Activated naive CD4-positive, alpha-beta T cell (primary cell): Measurements from ENCODE around the gene FAM120A.

Source experiments
- DNase-seq, 4 experiments: peaks; one replicate each; lab custom pipeline; 2025; lab: John Stamatoyannopoulos, UW

FAM120A gene

DNA sequence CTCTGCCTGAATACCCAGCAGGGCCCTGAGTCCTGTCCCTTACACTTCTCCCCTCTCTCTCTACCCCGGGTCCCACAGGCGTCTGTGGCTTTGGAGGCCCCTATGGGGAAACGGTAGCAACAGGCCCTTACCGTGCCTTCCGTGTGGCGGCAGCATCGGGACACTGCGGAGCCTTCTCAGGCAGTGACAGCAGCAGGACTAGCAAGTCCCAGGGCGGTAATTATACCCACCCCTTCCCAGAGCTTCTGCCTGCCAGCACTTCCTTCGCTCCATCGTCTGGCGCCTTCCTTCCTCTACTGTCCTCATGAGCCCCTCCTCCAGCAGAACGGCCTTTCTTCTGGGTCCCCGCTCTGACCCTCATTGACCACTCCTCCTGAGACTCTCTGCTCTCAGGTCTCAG lies 107.0 kb downstream of the FAM120A start:
- DNase-seq = no peak

DNA sequence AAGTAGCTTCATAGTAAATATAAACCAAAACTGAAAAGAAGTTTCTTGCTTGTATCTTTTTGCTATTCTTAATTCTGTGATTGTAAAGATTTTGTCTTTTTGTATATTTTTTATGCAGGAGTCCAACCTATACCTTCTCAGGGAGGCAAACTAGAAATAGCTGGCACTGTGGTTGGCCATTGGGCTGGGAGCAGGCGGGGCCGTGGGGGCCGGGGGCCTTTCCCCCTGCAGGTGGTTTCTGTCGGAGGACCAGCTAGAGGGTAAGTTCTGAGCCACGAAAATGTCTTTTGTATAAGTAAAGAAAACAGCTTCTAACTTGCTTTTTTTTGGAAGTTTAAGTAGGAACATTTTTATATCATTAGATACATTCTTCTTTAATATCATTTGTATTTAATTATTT lies 109.5 kb downstream of the FAM120A start:
- DNase-seq = no peak

DNA sequence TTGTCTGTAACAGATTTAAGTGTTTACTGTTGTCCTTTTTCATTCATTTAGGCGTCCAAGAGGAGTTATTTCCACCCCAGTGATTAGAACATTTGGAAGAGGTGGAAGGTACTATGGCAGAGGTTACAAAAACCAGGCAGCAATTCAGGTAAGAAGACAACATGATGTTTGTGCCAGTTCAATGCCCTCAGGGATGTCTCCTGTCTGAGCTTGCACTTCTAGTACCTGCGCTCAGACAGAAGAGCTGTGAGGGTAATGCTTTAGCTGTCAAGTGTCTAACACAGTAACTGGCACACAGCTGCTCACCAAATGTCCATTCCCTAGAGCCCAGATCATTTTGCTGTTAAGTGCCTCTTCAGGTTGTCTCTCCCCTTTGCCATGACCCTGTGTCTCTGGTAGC lies 110.7 kb downstream of the FAM120A start:
- DNase-seq = no peak

DNA sequence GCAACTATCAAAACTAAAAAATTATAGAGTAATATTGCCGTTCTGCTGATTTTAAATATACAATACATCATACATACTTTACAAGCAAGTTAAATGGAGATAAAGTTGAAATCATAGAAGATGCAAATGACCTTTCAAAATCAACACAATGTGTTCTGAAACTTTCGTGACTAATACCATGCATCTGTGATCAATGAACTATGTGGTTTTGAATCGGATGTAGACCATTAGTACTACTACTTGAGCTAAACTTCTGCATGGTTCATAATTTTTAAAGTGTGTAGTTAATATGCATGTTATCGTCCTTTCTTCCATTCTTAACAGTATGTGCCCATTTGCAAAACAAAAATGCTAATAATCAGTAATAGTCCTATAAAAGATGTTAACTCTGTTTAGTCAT lies 113.6 kb downstream of the FAM120A start:
- no peak for DNase-seq

DNA sequence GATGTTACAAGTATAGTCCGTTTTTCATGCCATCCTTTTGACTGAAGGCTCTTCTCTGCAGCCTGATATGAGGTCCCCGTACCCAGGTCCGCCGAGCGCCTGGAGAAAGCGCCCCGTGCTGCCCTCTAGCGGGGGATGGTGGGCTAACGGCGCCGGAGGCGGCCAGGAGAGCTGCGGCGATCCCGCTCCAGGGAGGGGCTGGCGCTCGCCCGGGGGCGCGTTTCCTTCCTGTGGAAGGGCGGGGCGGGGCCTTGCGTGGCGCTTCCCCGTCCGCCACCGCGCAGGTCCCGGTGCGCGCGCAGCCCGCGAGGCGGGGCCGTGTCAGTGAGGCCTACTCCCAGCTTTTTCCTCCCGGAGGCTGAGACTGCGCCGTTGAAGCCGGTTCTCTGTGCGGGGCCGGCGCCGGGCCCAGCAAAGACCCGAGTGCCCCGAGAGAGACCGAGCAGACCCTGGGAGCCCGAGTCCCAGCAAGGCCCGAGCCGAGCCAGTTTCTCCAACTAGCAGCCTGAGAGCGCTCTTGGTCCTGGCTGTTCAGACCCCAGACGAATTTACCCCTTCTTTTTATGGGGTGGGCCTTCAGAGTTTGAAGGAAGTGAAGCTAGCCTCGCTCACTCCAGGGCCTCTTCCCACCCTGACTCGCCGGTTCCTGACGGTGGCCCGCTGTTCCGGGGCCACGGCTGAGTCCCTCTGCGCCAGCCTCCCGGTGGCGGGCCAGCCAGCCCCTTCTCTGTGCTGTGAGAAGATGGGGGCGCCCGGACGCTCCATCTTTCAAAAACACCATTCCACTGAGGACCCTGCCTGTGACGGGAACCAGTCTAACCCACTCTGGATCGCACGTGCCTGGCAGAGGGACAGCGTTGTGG lies 115.2 kb downstream of the FAM120A start:
- peak; percentile 99 for DNase-seq

DNA sequence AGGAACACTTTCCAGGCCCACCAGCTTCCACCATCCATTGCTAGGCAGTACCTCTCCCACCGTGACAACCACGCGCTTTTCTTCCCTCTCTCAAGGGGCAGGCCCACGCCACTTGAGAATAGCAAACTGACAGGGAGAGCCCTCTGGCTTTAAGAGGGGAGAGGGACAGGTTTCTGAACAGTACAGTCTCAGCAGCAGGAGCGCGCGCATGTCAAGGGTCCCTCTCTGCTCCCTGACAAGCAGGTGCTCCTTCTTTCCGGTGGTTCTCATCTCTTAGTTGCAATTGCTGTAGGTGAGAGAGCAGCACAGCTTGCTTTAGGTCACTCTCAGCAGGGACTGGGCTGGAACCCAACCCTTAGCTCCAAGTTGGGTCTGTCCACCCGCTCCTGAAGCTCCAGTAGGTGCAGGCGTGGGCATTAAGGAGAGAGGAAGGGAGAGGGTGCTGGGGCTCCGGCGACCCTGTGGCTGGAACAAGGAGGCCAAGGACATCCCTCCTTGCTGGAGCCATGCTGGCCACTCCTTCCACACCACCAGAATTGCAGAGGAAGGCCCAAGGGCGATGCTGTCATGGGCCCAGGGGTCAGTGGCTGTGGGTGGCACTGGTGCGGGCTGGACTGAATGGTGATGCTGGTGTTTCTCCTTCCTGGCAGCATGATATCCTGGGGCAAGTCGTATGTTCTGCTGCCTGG lies 115.9 kb downstream of the FAM120A start:
- no peak for DNase-seq

DNA sequence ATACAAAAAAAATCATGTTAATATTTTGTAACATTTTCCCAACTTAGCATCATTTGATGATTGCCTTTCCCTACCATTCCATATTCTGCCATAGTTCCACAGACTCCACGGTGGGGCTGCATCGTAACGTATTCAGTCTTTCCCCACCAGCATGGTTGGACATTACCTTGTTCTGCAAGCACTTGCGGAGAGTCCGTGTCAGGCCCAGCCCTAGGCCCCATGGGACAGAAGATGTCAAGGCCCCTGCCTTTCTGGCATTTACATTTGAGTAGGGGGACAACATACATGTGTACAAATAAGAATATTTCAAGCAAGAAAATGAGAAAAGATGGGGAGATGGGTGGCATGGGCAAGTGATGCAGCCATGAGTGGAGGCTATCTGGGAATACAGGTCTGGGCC lies 116.7 kb downstream of the FAM120A start:
- no peak for DNase-seq

DNA sequence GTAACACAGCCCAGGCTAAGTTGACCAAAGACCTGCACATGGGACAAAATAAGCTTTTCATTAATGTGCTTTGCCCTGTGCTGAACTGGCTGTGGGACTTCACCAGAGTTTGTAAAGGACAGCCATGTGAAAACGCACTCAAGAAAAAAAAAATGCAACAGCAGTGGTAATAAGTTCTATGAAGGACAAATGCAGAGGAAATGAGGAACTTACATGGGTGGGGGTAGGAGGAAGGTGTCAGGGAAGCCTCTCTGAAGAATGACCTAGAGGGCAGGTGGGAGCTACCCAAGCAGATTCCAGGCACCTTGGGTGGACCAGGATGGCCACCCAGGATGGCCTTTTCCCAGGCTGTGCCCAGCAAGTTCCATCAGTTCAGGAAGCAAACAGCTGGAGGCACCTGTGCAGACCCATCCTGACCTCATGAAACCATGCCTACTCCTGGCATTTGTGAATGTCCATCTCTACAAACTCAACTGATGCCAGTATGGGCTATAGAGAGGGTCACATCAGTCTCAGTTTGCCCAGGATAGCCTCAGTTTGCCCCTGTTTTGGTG lies 118.2 kb downstream of the FAM120A start:
- DNase-seq = no peak

DNA sequence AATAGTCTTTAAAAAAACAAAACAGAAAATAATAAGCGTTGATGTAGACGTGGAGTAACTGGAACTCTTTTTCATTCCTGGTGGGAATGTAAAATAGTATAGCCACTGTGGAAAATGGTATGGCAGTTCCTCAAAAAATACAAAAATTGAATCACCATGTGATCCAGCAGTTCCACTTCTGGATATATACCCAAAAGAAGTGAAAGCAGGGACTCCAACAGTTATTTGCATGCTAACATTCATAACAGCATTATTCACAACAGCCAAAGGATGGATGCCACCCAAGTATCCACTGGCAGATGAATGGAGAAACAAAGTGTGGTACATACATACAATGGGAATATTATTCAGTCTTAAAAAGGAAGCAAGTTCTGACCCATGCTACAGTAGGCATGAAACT lies 120.7 kb downstream of the FAM120A start:
- DNase-seq = no peak

DNA sequence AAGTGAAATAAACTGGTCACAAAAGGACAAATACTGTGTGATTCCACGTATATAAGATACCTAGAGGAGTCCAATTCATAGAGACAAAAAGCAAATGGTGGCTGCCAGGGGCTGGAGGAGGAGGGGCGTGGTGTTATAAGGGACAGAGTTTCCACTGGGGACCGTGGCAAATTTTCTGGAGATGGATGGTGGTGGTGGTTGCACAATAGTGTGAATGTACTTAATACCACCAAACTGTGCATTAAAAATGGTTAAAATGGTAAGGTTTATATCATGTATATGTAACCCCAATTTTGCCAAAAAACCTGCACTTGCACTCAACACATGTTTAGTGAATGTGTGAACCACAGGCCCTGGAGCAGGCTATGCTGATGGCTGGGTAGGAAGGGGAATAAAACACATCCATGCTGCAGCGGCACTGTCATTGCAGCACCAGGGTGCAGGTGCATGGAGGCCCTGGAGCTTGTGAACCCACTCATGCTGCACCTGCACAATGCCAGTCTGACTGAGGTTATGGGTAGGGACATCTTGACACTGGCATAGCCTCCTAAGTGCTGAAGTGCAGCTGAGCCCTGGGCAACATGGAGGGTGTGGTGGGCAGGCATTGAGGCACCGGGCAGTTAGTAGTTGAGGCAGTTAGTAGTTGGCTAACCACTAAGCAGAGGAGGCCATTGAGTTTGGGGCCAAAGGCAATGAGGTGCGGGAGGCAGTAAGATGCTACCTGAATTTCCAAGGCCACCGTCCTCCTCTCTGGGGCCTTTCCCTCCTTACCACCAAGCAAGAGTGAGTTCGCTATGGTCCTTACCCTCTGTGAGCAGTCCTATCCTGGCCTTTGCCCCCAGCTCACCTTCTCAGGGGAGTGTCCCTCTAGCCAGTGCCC lies 121.4 kb downstream of the FAM120A start:
- no peak for DNase-seq

DNA sequence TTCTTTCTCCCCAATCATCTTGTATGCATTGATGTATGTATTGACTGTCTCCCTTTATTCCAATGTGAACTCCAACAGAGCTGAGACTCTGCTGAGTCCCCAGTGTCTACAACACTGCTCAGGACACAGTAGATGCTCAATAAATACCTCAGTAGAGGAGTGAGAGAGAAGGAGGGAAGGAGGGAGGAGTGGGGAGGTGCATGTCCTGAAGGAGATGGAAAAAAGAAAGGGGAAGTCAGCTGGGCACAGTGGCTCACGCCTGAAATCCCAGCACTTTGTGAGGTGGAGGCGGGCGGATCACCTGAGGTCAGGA lies 122.0 kb downstream of the FAM120A start:
- DNase-seq = no peak

DNA sequence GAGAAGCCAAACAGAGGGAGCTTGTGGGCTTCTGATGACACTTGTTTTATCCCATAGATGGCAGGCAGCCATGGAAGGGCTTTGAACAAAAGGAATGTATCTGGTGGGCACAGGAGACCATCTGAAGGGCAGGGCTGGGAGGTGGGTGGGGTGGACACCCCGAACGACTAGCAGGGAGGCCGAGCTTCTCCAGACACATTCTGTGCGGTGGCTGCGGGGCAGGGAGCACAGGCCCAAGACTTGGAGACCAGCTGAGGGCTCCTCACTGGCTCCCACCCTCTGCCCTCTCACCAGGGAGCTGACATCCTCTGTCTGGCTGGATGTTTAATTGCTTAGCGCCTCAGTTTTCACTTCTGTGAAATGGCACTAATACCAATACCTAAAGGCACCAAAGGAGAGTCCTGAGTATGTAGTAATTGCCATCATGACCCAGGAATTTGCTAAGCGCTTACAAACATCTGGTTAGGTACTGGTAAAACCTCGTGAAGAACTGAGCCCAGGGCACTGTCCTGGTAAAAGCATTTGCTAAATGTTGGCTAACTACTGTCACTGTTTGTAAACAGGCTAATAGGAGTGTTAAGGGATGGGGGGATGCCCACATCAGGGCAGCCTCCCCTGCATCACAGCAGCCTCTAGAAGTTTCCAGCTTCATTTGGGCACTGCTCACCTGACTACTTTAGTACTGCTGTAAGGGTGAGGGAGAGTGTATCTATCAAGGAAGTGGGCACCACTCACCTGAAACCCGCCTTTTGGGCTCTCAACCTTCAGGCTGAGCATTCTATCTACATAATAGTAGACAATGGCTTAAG lies 122.8 kb downstream of the FAM120A start:
- DNase-seq = no peak

DNA sequence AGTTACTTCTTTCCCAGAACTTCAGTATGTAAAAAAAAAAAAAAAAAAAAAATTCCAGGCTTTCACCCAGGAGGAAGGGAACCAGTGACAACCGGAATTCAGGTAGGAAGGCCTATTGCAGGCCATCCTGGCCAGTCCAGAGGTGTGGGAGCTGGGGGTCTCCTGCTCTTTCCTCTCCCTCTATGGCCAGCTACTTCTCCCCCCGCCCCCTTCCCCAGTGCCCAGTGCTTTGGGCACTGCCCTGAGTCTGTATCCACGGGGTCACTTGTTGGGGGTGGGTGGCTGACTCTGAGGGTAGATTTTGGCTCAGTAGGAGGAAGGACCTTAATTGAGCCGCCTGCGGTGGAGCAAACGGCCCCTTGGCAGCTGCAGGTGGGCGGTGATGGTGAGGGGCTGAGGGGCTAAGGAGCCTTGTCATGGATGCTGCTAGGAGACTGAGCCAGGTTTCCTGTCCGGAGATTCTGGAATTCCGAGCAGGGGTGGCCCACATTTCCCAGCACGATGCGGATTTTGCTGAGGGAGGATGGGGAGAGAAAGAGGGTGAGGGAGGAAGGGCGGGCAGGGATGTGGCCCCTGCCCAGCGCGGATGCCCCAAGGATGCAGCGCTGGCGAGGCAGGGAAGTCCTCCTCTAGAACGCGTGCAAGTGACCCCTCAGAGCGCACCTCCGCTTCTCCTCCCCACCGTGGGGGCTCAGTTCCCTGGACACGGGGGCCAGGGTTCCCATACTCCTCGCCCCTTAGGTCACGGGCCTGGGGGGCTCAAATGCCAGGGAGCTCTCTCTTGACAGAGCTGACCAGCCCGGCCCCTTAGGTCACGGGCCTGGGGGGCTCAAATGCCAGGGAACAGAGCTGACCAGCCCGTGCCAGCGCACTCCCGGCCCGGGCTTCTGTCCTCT lies 123.7 kb downstream of the FAM120A start:
- no peak for DNase-seq

DNA sequence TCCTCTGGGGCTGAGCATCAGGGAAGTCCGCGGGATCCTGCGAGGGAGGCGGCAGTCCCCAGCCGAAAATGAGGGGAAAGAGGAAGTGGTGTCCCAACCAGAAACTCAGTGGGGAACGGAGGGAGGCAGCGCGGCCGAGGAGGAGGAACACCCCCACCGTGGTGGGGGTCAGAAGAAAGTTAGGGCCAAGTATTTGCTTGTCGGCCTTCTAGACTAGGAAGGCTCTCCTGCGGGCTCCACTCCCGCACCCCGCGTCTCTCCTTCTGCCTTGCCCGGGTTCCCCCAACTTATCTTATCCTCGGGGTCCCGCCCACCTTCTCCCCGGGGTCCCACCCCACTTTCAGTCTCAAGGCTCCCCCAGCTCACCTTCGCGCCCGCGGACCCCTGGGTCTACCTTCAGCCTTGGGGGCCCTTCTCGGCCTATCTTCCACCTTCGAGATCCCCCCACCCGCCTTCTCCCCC lies 124.3 kb downstream of the FAM120A start:
- DNase-seq = peak in 2 of 4 experiments; percentile 23 to 41

DNA sequence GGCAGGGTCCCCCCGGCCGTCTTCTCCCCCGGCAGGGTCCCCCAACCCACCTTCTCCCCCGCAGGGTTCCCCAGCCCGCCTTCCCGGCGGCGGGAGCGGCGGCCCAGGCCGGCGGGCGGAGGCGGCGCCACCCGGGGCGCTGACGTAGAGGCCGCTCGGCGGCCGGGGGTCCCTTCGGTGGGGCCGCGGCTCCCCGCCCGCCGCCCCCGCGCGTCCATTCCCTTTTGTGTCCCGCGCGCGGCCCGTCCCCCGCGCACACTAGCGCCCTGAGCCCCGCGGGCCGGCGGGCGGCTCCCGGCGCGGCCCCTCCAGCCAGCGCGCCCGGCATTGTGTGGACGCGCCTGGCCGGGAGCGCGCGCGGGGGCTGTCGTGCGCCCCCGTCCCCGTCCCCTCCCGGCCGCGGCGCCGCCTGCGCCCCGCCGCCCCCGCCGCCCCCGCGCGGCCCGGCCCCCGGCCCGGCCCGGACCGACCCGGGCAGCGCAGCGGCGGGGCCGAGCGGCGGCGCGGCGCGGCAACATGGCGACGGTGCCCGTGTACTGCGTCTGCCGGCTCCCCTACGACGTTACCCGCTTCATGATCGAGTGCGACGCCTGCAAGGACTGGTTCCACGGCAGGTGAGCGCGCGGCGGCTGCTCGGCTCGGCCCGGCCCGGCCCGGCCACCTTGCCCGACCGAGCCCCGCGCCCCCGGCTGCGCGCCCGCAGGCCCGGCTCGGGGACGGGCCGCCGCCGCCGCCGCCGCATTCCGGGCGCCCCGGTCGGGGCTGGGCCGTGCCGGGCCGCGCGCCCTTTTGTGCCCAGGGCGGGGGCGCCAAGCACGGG lies 125.0 kb downstream of the FAM120A start, which contains the start of gene PHF2:
TSS of gene PHF2 (plus strand) at position 327 of the 820 bp plus-strand sequence. CDS start at position 517, 190 bp downstream.
- peak in 1 of 4 experiments; percentile 33 for DNase-seq

DNA sequence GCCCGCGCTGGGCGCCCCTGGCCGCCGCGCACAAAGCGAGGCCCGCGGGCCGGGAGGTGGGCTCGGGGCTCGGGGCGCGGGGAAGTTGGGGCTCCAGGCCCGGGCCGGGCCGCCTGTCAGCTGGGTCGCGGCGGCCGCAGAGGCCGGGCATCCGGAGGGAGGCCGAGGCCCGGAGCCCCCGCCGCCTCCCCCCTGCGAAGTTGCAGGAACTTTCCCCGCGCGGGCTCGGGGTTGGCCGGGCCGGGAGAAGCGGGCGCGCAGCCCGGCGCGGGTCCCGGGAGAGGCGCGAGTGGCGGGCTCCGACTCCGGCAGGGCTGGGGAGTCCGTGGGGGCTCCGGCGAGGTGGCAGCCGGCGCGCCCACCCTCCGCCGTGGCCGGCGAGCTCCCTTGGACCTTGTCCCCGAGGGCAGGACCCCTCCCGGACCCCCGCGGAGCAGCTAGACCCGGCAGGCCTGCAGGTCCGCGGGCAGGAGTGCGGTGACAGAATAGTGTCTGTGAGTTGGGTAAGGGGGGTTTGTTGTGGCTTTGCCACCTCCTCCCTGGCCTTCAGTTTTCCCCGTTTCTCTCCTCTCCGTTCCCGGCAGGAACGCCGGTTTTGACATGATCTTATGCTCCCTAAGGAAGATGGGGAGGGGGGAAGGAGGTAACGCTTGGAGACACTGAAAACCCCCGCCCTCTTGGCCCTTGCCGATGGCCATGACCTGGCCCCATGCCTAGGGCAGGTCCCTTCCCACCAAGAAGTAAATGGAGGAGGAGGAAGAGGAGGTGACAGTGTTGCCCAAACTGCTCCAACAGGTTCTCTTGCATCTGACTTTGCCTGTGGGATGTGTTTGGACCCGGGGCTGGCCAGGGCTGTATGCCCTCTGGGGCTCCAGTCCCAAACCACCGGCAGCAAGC lies 125.8 kb downstream of the FAM120A start:
- peak in 1 of 4 experiments; percentile 33 for DNase-seq

DNA sequence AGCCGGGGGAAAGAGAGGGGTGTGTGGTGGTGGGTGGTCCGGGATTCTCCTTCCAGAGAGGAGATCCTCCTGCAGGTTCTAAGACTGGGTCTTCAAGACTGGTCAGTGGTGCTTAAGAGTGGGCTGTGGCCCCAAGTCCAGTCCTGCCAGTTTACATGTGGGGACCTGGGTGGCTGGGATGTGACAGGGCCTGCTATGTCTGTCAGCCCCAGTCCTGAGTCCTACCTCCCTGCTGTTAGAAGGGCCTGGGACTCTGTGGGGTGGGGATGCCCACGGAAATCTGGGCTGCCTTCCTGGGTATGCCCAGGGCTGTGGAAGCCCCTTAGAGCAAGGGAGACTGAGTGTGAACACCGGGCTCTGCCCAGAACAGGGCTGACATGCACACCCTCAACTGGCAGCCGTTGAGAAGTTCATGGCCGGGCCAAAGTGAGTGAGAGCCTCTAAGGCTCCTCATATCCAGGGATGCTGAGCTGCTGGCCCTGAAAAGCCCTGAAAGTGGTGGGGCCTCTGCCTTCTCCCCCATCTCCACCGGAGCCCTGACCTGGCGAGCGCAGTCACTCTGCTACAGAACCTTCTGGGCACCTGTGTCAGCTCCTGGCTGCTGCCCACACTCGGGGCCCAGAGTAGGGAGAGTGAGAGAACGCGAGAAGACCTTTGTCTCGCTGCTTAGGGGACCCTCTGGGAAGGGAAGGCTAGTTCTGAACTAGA lies 126.6 kb downstream of the FAM120A start:
- DNase-seq = no peak

DNA sequence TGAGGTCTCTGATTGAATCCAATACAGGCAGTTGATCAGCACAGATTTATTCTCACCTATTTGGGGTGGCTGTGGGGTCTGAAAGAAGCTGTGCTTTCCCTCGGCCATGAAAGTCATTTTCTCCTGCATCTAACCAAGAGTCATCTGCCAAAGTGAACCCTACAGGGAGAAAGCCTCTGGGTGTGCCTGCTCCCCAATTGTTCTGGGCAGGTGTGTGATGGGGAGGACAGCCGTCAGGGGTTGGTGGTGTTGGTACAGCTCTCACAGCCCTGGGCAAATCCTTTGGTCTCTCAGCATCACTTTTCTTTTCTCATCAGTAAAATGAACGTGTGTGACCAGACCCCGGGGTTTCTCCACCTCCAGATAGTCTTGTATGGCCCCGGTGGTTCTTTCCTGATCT lies 127.4 kb downstream of the FAM120A start:
- no peak for DNase-seq
